ENCODE data around the gene LRRC30.

The LRRC30 gene

DNA sequence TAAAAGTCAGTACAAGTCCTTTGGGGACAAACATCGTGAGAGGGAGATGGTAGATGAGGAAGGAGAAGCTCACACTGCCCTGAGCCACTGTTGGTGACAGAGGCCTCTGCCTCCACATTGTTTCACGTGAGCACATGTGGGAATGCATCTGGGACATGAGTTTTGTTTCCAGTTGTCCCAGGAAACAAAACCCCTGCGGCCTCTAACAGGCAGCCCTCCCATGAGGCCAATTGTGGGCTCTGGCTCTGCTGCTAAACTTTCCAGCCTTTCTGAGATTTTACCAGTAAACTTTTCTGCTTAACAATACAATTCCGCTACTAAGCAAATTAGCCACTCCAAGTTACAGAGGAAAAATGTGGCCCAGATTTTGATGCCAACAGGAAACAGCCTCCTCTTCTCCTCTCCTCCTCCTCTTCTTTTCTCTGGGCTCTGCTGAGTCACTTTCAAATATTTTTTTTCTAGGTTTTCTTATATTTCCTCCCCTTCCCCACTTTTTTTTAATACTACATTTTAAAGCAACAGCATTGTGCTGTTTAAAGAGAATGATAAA lies 23.4 kb upstream of the LRRC30 start:
- no peak for DNase-seq (ENCODE audit: low read depth, low spot score)
- no peak overlapping the region for H3K4me3 ChIP-seq (ENCODE audit: low read depth, low read length)
- no peak for TF ChIP-seq CTCF (IDR thresholded peaks at IDR 0.05; ENCODE audit: low read depth, low read length)
- in situ Hi-C loops (cut with HindIII; ENCODE audit: low sequenced_read_pairs) = no loop called here

GRCh38 chr18:7221424-7222155 lies 9.3 kb upstream of the LRRC30 start:
- no peak overlapping the region for H3K4me3 ChIP-seq (ENCODE audit: low read depth, low read length)
- in situ Hi-C loops (cut with HindIII; ENCODE audit: low sequenced_read_pairs) = no loop called here
- DNase-seq (ENCODE audit: low read depth, low spot score) = peak; percentile 66
- TF ChIP-seq CTCF (IDR thresholded peaks at IDR 0.05; ENCODE audit: low read depth, low read length) = peak; percentile 91

DNA sequence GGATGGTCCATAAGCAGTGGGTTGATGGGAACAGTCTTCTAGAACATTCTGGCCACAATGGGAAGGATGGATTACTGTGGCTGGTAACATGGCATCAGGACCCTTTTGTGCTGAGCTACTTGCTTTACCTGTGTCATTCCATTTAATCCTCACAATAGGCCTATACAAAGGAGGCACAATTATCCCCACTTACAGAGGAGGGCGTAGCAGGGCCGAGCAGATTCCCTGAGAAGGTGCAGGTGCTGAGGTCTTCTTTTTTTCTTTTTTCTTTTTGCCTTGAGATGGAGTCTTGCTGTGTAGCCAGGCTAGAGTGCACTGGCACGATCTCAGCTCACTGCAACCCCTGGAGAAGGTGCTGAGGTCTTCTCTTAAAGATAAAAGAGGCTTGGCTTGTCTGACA lies 6.7 kb upstream of the LRRC30 start:
- in situ Hi-C loops (cut with HindIII; ENCODE audit: low sequenced_read_pairs) = no loop called here
- no peak overlapping the region for H3K4me3 ChIP-seq (ENCODE audit: low read depth, low read length)
- no peak for DNase-seq (ENCODE audit: low read depth, low spot score)
- TF ChIP-seq CTCF (IDR thresholded peaks at IDR 0.05; ENCODE audit: low read depth, low read length) = no peak

GRCh38 chr18:7232218-7232617 lies 1.3 kb downstream of the LRRC30 start:
- in situ Hi-C loops (cut with HindIII; ENCODE audit: low sequenced_read_pairs) = no loop called here

GRCh38 chr18:7233134-7233810 lies 2.4 kb downstream of the LRRC30 start:
- no peak for TF ChIP-seq CTCF (IDR thresholded peaks at IDR 0.05; ENCODE audit: low read depth, low read length)
- DNase-seq (ENCODE audit: low read depth, low spot score) = no peak
- in situ Hi-C loops (cut with HindIII; ENCODE audit: low sequenced_read_pairs) = no loop called here
- no peak overlapping the region for H3K4me3 ChIP-seq (ENCODE audit: low read depth, low read length)

More at GRCh38 chr18:7232218-7232617, 1.3 kb downstream of the LRRC30 start:
- H3K4me3 ChIP-seq (ENCODE audit: low read depth, low read length) = no peak overlapping the region
- no peak for DNase-seq (ENCODE audit: low read depth, low spot score)
- TF ChIP-seq CTCF (IDR thresholded peaks at IDR 0.05; ENCODE audit: low read depth, low read length) = no peak

GRCh38 chr18:7234091-7234490 lies 3.2 kb downstream of the LRRC30 start:
- H3K4me3 ChIP-seq (ENCODE audit: low read depth, low read length) = no peak overlapping the region
- no peak for DNase-seq (ENCODE audit: low read depth, low spot score)
- TF ChIP-seq CTCF (IDR thresholded peaks at IDR 0.05; ENCODE audit: low read depth, low read length) = no peak
- in situ Hi-C loops (cut with HindIII; ENCODE audit: low sequenced_read_pairs) = no loop called here

Measured in astrocyte of the spinal cord (primary cell).